ENCODE results near the gene LSM3.

LSM3 gene

GRCh38 chr3:14178247-14179113 lies at the start of gene LSM3, which contains the start of gene XPC:
TSS of gene LSM3 (plus strand) at chr3:14178817. CDS start at chr3:14178861, 44 bp downstream.
TSS of gene XPC (minus strand) at chr3:14178601. CDS start at chr3:14178568, 33 bp downstream.
- H3K9me3 ChIP-seq (ENCODE audit: control insufficient read depth, low read depth, low read length) = no peaks in the 10 kb centered on the region
- peak within 1 kb of the TSS; percentile 98 for H3K9ac ChIP-seq (ENCODE audit: low read length)
- peak within 1 kb of the TSS; percentile 99 for H3K4me3 ChIP-seq (ENCODE audit: low read length)
- no peaks in the 10 kb centered on the region for H3K27me3 ChIP-seq (ENCODE audit: control insufficient read depth, insufficient read depth, low read length)
- H3K36me3 ChIP-seq (ENCODE audit: control insufficient read depth, low read depth, low read length) = peaks cover 21% of the 10 kb centered on the region
- H3K4me1 ChIP-seq (ENCODE audit: control insufficient read depth, low read depth, low read length) = peaks cover 11% of the 10 kb centered on the region
- H3K27ac ChIP-seq (ENCODE audit: low read length) = peak within 1 kb of the TSS; percentile 94

- H3K36me3 ChIP-seq (ENCODE audit: control insufficient read depth, low read depth, low read length) = peaks cover 39% of the 10 kb centered on the region
- no peaks in the 10 kb centered on the region for H3K9me3 ChIP-seq (ENCODE audit: control insufficient read depth, low read depth, low read length)
- H3K27ac ChIP-seq (ENCODE audit: low read length) = no peak overlapping the region
- no peak overlapping the region for H3K9ac ChIP-seq (ENCODE audit: low read length)
- no peak overlapping the region for H3K4me3 ChIP-seq (ENCODE audit: low read length)
- peaks cover 3% of the 10 kb centered on the region for H3K4me1 ChIP-seq (ENCODE audit: control insufficient read depth, low read depth, low read length)
- H3K27me3 ChIP-seq (ENCODE audit: control insufficient read depth, insufficient read depth, low read length) = no peaks in the 10 kb centered on the region
Measured at GRCh38 chr3:14129296-14129695, 49.3 kb upstream of the LSM3 start.

- H3K4me1 ChIP-seq (ENCODE audit: control insufficient read depth, low read depth, low read length) = peaks cover 3% of the 10 kb centered on the region
- H3K4me3 ChIP-seq (ENCODE audit: low read length) = no peak overlapping the region
- peaks cover 49% of the 10 kb centered on the region for H3K36me3 ChIP-seq (ENCODE audit: control insufficient read depth, low read depth, low read length)
- no peak overlapping the region for H3K9ac ChIP-seq (ENCODE audit: low read length)
- H3K9me3 ChIP-seq (ENCODE audit: control insufficient read depth, low read depth, low read length) = no peaks in the 10 kb centered on the region
- no peak overlapping the region for H3K27ac ChIP-seq (ENCODE audit: low read length)
- H3K27me3 ChIP-seq (ENCODE audit: control insufficient read depth, insufficient read depth, low read length) = no peaks in the 10 kb centered on the region
Measured at GRCh38 chr3:14130230-14130629, 48.4 kb upstream of the LSM3 start.

GRCh38 chr3:14130707-14131106 lies 47.9 kb upstream of the LSM3 start:
- H3K27ac ChIP-seq (ENCODE audit: low read length) = no peak overlapping the region
- H3K4me1 ChIP-seq (ENCODE audit: control insufficient read depth, low read depth, low read length) = peaks cover 3% of the 10 kb centered on the region
- peaks cover 53% of the 10 kb centered on the region for H3K36me3 ChIP-seq (ENCODE audit: control insufficient read depth, low read depth, low read length)

GRCh38 chr3:14131134-14131533 lies 47.5 kb upstream of the LSM3 start:
- H3K36me3 ChIP-seq (ENCODE audit: control insufficient read depth, low read depth, low read length) = peaks cover 58% of the 10 kb centered on the region
- no peaks in the 10 kb centered on the region for H3K9me3 ChIP-seq (ENCODE audit: control insufficient read depth, low read depth, low read length)
- no peak overlapping the region for H3K4me3 ChIP-seq (ENCODE audit: low read length)
- H3K27ac ChIP-seq (ENCODE audit: low read length) = no peak overlapping the region
- H3K27me3 ChIP-seq (ENCODE audit: control insufficient read depth, insufficient read depth, low read length) = no peaks in the 10 kb centered on the region
- no peak overlapping the region for H3K9ac ChIP-seq (ENCODE audit: low read length)
- H3K4me1 ChIP-seq (ENCODE audit: control insufficient read depth, low read depth, low read length) = peaks cover 2% of the 10 kb centered on the region

More at GRCh38 chr3:14130707-14131106, 47.9 kb upstream of the LSM3 start:
- Histone ChIP-seq H3K27me3 (ENCODE audit: control insufficient read depth, insufficient read depth, low read length) (no peaks in the 10 kb centered on the region), H3K4me3 (ENCODE audit: low read length) (no peak overlapping the region), H3K9ac (ENCODE audit: low read length) (no peak overlapping the region), H3K9me3 (ENCODE audit: control insufficient read depth, low read depth, low read length) (no peaks in the 10 kb centered on the region)

- H3K9ac ChIP-seq (ENCODE audit: low read length) = no peak overlapping the region
Measured at GRCh38 chr3:14132120-14132519, 46.5 kb upstream of the LSM3 start.

GRCh38 chr3:14132689-14133088 lies 45.9 kb upstream of the LSM3 start:
- H3K4me3 ChIP-seq (ENCODE audit: low read length) = no peak overlapping the region
- H3K27ac ChIP-seq (ENCODE audit: low read length) = no peak overlapping the region
- H3K27me3 ChIP-seq (ENCODE audit: control insufficient read depth, insufficient read depth, low read length) = no peaks in the 10 kb centered on the region
- no peaks in the 10 kb centered on the region for H3K9me3 ChIP-seq (ENCODE audit: control insufficient read depth, low read depth, low read length)
- H3K9ac ChIP-seq (ENCODE audit: low read length) = no peak overlapping the region
- H3K36me3 ChIP-seq (ENCODE audit: control insufficient read depth, low read depth, low read length) = peaks cover 61% of the 10 kb centered on the region
- H3K4me1 ChIP-seq (ENCODE audit: control insufficient read depth, low read depth, low read length) = no peaks in the 10 kb centered on the region

More at GRCh38 chr3:14132120-14132519, 46.5 kb upstream of the LSM3 start:
- Histone ChIP-seq H3K36me3 (ENCODE audit: control insufficient read depth, low read depth, low read length) (peaks cover 60% of the 10 kb centered on the region), H3K4me1 (ENCODE audit: control insufficient read depth, low read depth, low read length) (no peaks in the 10 kb centered on the region), H3K27me3 (ENCODE audit: control insufficient read depth, insufficient read depth, low read length) (no peaks in the 10 kb centered on the region), H3K9me3 (ENCODE audit: control insufficient read depth, low read depth, low read length) (no peaks in the 10 kb centered on the region), H3K27ac (ENCODE audit: low read length) (no peak overlapping the region), H3K4me3 (ENCODE audit: low read length) (no peak overlapping the region)

- no peaks in the 10 kb centered on the region for H3K9me3 ChIP-seq (ENCODE audit: control insufficient read depth, low read depth, low read length)
- no peak overlapping the region for H3K27ac ChIP-seq (ENCODE audit: low read length)
- no peaks in the 10 kb centered on the region for H3K4me1 ChIP-seq (ENCODE audit: control insufficient read depth, low read depth, low read length)
- no peak overlapping the region for H3K4me3 ChIP-seq (ENCODE audit: low read length)
- H3K27me3 ChIP-seq (ENCODE audit: control insufficient read depth, insufficient read depth, low read length) = no peaks in the 10 kb centered on the region
- no peak overlapping the region for H3K9ac ChIP-seq (ENCODE audit: low read length)
- peaks cover 63% of the 10 kb centered on the region for H3K36me3 ChIP-seq (ENCODE audit: control insufficient read depth, low read depth, low read length)
Measured at GRCh38 chr3:14133188-14133800, 45.3 kb upstream of the LSM3 start.

- Histone ChIP-seq H3K36me3 (ENCODE audit: control insufficient read depth, low read depth, low read length) (peaks cover 59% of the 10 kb centered on the region), H3K4me3 (ENCODE audit: low read length) (no peak overlapping the region), H3K27me3 (ENCODE audit: control insufficient read depth, insufficient read depth, low read length) (no peaks in the 10 kb centered on the region), H3K27ac (ENCODE audit: low read length) (no peak overlapping the region), H3K9me3 (ENCODE audit: control insufficient read depth, low read depth, low read length) (no peaks in the 10 kb centered on the region), H3K9ac (ENCODE audit: low read length) (no peak overlapping the region), H3K4me1 (ENCODE audit: control insufficient read depth, low read depth, low read length) (no peaks in the 10 kb centered on the region)
Measured at GRCh38 chr3:14133876-14134275, 44.7 kb upstream of the LSM3 start.

- no peaks in the 10 kb centered on the region for H3K27me3 ChIP-seq (ENCODE audit: control insufficient read depth, insufficient read depth, low read length)
Measured at GRCh38 chr3:14134291-14134690, 44.3 kb upstream of the LSM3 start.

GRCh38 chr3:14135581-14135980 lies 43.0 kb upstream of the LSM3 start:
- Histone ChIP-seq H3K4me1 (ENCODE audit: control insufficient read depth, low read depth, low read length) (no peaks in the 10 kb centered on the region), H3K4me3 (ENCODE audit: low read length) (no peak overlapping the region), H3K36me3 (ENCODE audit: control insufficient read depth, low read depth, low read length) (peaks cover 63% of the 10 kb centered on the region), H3K27ac (ENCODE audit: low read length) (no peak overlapping the region), H3K27me3 (ENCODE audit: control insufficient read depth, insufficient read depth, low read length) (no peaks in the 10 kb centered on the region), H3K9me3 (ENCODE audit: control insufficient read depth, low read depth, low read length) (no peaks in the 10 kb centered on the region), H3K9ac (ENCODE audit: low read length) (no peak overlapping the region)

More at GRCh38 chr3:14134291-14134690, 44.3 kb upstream of the LSM3 start:
- Histone ChIP-seq H3K27ac (ENCODE audit: low read length) (no peak overlapping the region), H3K9ac (ENCODE audit: low read length) (no peak overlapping the region), H3K9me3 (ENCODE audit: control insufficient read depth, low read depth, low read length) (no peaks in the 10 kb centered on the region), H3K36me3 (ENCODE audit: control insufficient read depth, low read depth, low read length) (peaks cover 58% of the 10 kb centered on the region), H3K4me3 (ENCODE audit: low read length) (no peak overlapping the region), H3K4me1 (ENCODE audit: control insufficient read depth, low read depth, low read length) (no peaks in the 10 kb centered on the region)
